ENCODE results near the gene CLIP3. TPM values are rescaled to one million over a fixed set of nuclear protein-coding genes. Genes with fewer than 3 reads are reported as not detected.

Gene CLIP3
- total and polyA plus RNA-seq, 9 of the 15 experiments (the other 6 are each of a cell fraction or from before 2014, with no cell fraction given), result 0.01 to 0.50 (median 0.15) TPM; not detected in 1

GRCh38 chr19:35966771-35967170, 65.9 kb downstream of the CLIP3 start:
- H3K4me3 ChIP-seq, result no peak overlapping the region
- TF ChIP-seq L3MBTL2 (IDR thresholded peaks at IDR 0.05) (no peak), CEBPZ (IDR thresholded peaks at IDR 0.05; ENCODE audit: borderline replicate concordance, low read depth, low read length) (no peak), USF1 (CRISPR knock-in tag; IDR thresholded peaks at IDR 0.05) (no peak), ZNF696 (CRISPR knock-in tag; conservative IDR thresholded peaks at IDR 0.05) (no peak), ZMIZ1 (IDR thresholded peaks at IDR 0.05; ENCODE audit: low read depth in 2 of 2, low read length in 2 of 2) (no peak)
- no peak overlapping the region for H2AFZ ChIP-seq (ENCODE audit: low read depth, low read length)
- no peaks in the 10 kb centered on the region for H3K4me1 ChIP-seq (replicated peaks in 1 of 2; ENCODE audit: control insufficient read depth in 2 of 2, insufficient read depth in 2 of 2, low read length in 2 of 2)
- H3K9me3 ChIP-seq (replicated peaks; ENCODE audit: control insufficient read depth, insufficient read depth, low read depth, low read length), result no peaks in the 10 kb centered on the region
- no peak overlapping the region for H3K27ac ChIP-seq (ENCODE audit: extremely low read depth, low read depth, low read length)
- peaks cover 4 to 16% of the 10 kb centered on the region in 2 experiments; a peak in 3 of 5 replicates for H3K27me3 ChIP-seq (ENCODE audit: control insufficient read depth in 2 of 2, insufficient read depth in 2 of 2, low read length in 2 of 2)
- H3K9me1 ChIP-seq (ENCODE audit: control insufficient read depth, insufficient read depth, low read length), result no peaks in the 10 kb centered on the region
- H3K9ac ChIP-seq (ENCODE audit: insufficient read depth in 1 of 2, low read depth in 2 of 2, low read length in 2 of 2), result no peak overlapping the region; a peak in 1 of 4 replicates
- WGBS (ENCODE audit: insufficient coverage, low coverage, missing lambda C conversion rate), result 13% methylated on average over 3 of the region's 3 CpGs
- CTCF ChIA-PET (ENCODE audit: low intra/inter-chr PET ratio), result no interaction called here
- FAIRE-seq (no peak), ATAC-seq (no peak), DNase-seq (ENCODE audit: extremely low read depth in 1 of 4, low spot score in 3 of 4) (no peak)
- intact Hi-C loops (cut with micrococcal nuclease), result no loop called here
- POLR2A ChIA-PET, result interaction anchor here (1.1 kb wide), 1 partner anchor 54 kb away, joined by 4 read pairs; no protein-coding TSS in a partner anchor
- no TSS peak for BruUV-seq (replicated peaks)
- H3K79me2 ChIP-seq (ENCODE audit: control insufficient read depth, insufficient read depth, low read length), result no peaks in the 10 kb centered on the region
- no peaks in the 10 kb centered on the region for H3K36me3 ChIP-seq (ENCODE audit: control insufficient read depth, insufficient read depth, low read length)
- in situ Hi-C loops (cut with MboI), result no loop called here
- H4K20me1 ChIP-seq (replicated peaks; ENCODE audit: control insufficient read depth, insufficient read depth, low read length), result no peaks in the 10 kb centered on the region
- H3K4me2 ChIP-seq (ENCODE audit: insufficient read depth, low read length), result no peak overlapping the region

All from K562 (cell line).